ENCODE data around the gene LRP3. TPM values are rescaled to one million over a fixed set of nuclear protein-coding genes. Genes with fewer than 3 reads are reported as not detected.

The LRP3 gene
- polyA plus RNA-seq, 2 donors: 4.1 to 5.7 TPM

- H3K36me3 ChIP-seq (ENCODE audit: control insufficient read depth in 2 of 2, insufficient read depth in 2 of 2, low read length in 1 of 2): no peaks in the 10 kb centered on the region
- 89 to 97% methylated on average over 9 of the region's 9 CpGs for WGBS, 2 donors
- H3K4me1 ChIP-seq (ENCODE audit: control insufficient read depth in 2 of 2, insufficient read depth in 2 of 2, low read length in 1 of 2): no peaks in the 10 kb centered on the region
- no peak overlapping the region for H3K4me3 ChIP-seq (ENCODE audit: low read depth in 1 of 2, low read length in 2 of 2)
- H3K9me3 ChIP-seq (ENCODE audit: control insufficient read depth in 2 of 2, insufficient read depth in 1 of 2, low read depth in 1 of 2, low read length in 1 of 2): peaks cover 0 to 2% of the 10 kb centered on the region in 2 donors
- no peaks in the 10 kb centered on the region for H3K27me3 ChIP-seq (ENCODE audit: control insufficient read depth in 1 of 2, insufficient read depth in 2 of 2, low read length in 2 of 2)
- H3K27ac ChIP-seq (ENCODE audit: low read depth in 2 of 2, low read length in 1 of 2): no peak overlapping the region
Observed at GRCh38 chr19:33233056-33233873, 39.1 kb downstream of the LRP3 start.

GRCh38 chr19:33234092-33234491 lies 40.0 kb downstream of the LRP3 start:
- no peaks in the 10 kb centered on the region for H3K27me3 ChIP-seq (ENCODE audit: control insufficient read depth in 1 of 2, insufficient read depth in 2 of 2, low read length in 2 of 2)
- 66 to 78% methylated on average over 8 of the region's 8 CpGs for WGBS, 2 donors
- no peaks in the 10 kb centered on the region for H3K36me3 ChIP-seq (ENCODE audit: control insufficient read depth in 2 of 2, insufficient read depth in 2 of 2, low read length in 1 of 2)
- H3K4me1 ChIP-seq (ENCODE audit: control insufficient read depth in 2 of 2, insufficient read depth in 2 of 2, low read length in 1 of 2): no peaks in the 10 kb centered on the region
- no peak overlapping the region for H3K4me3 ChIP-seq (ENCODE audit: low read depth in 1 of 2, low read length in 2 of 2)
- H3K9me3 ChIP-seq (ENCODE audit: control insufficient read depth in 2 of 2, insufficient read depth in 1 of 2, low read depth in 1 of 2, low read length in 1 of 2): peaks cover 0 to under 1% of the 10 kb centered on the region in 2 donors
- H3K27ac ChIP-seq (ENCODE audit: low read depth in 2 of 2, low read length in 1 of 2): no peak overlapping the region

GRCh38 chr19:33234736-33235135 lies 40.6 kb downstream of the LRP3 start:
- Histone ChIP-seq H3K9me3 (ENCODE audit: control insufficient read depth in 2 of 2, insufficient read depth in 1 of 2, low read depth in 1 of 2, low read length in 1 of 2) (no peaks in the 10 kb centered on the region), H3K36me3 (ENCODE audit: control insufficient read depth in 2 of 2, insufficient read depth in 2 of 2, low read length in 1 of 2) (no peaks in the 10 kb centered on the region), H3K27me3 (ENCODE audit: control insufficient read depth in 1 of 2, insufficient read depth in 2 of 2, low read length in 2 of 2) (no peaks in the 10 kb centered on the region), H3K4me3 (ENCODE audit: low read depth in 1 of 2, low read length in 2 of 2) (no peak overlapping the region), H3K27ac (ENCODE audit: low read depth in 2 of 2, low read length in 1 of 2) (no peak overlapping the region), H3K4me1 (ENCODE audit: control insufficient read depth in 2 of 2, insufficient read depth in 2 of 2, low read length in 1 of 2) (no peaks in the 10 kb centered on the region)
- 60 to 66% methylated on average over 9 of the region's 9 CpGs for WGBS, 2 donors

- Histone ChIP-seq H3K27ac (ENCODE audit: low read depth in 2 of 2, low read length in 1 of 2) (no peak overlapping the region), H3K36me3 (ENCODE audit: control insufficient read depth in 2 of 2, insufficient read depth in 2 of 2, low read length in 1 of 2) (no peaks in the 10 kb centered on the region), H3K4me1 (ENCODE audit: control insufficient read depth in 2 of 2, insufficient read depth in 2 of 2, low read length in 1 of 2) (no peaks in the 10 kb centered on the region), H3K4me3 (ENCODE audit: low read depth in 1 of 2, low read length in 2 of 2) (no peak overlapping the region), H3K27me3 (ENCODE audit: control insufficient read depth in 1 of 2, insufficient read depth in 2 of 2, low read length in 2 of 2) (no peaks in the 10 kb centered on the region), H3K9me3 (ENCODE audit: control insufficient read depth in 2 of 2, insufficient read depth in 1 of 2, low read depth in 1 of 2, low read length in 1 of 2) (no peaks in the 10 kb centered on the region)
- 53 to 55% methylated on average over 28 to 30 of the region's 30 CpGs for WGBS, 2 donors
Observed at GRCh38 chr19:33235269-33235995, 41.3 kb downstream of the LRP3 start.

- 82 to 88% methylated on average over 20 of the region's 20 CpGs for WGBS, 2 donors
- Histone ChIP-seq H3K4me1 (ENCODE audit: control insufficient read depth in 2 of 2, insufficient read depth in 2 of 2, low read length in 1 of 2) (peaks cover 0 to under 1% of the 10 kb centered on the region in 2 donors), H3K27me3 (ENCODE audit: control insufficient read depth in 1 of 2, insufficient read depth in 2 of 2, low read length in 2 of 2) (no peaks in the 10 kb centered on the region), H3K4me3 (ENCODE audit: low read depth in 1 of 2, low read length in 2 of 2) (no peak overlapping the region), H3K27ac (ENCODE audit: low read depth in 2 of 2, low read length in 1 of 2) (no peak overlapping the region), H3K36me3 (ENCODE audit: control insufficient read depth in 2 of 2, insufficient read depth in 2 of 2, low read length in 1 of 2) (no peaks in the 10 kb centered on the region), H3K9me3 (ENCODE audit: control insufficient read depth in 2 of 2, insufficient read depth in 1 of 2, low read depth in 1 of 2, low read length in 1 of 2) (no peaks in the 10 kb centered on the region)
Observed at GRCh38 chr19:33235996-33236350, 41.8 kb downstream of the LRP3 start.

GRCh38 chr19:33236696-33237390 lies 42.7 kb downstream of the LRP3 start:
- peaks cover 0 to 6% of the 10 kb centered on the region in 2 donors for H3K4me1 ChIP-seq (ENCODE audit: control insufficient read depth in 2 of 2, insufficient read depth in 2 of 2, low read length in 1 of 2)
- H3K27me3 ChIP-seq (ENCODE audit: control insufficient read depth in 1 of 2, insufficient read depth in 2 of 2, low read length in 2 of 2): no peaks in the 10 kb centered on the region
- WGBS, 2 donors: 71 to 81% methylated on average over 15 to 16 of the region's 16 CpGs
- no peak overlapping the region for H3K27ac ChIP-seq (ENCODE audit: low read depth in 2 of 2, low read length in 1 of 2)
- no peaks in the 10 kb centered on the region for H3K36me3 ChIP-seq (ENCODE audit: control insufficient read depth in 2 of 2, insufficient read depth in 2 of 2, low read length in 1 of 2)
- no peak overlapping the region for H3K4me3 ChIP-seq (ENCODE audit: low read depth in 1 of 2, low read length in 2 of 2)
- no peaks in the 10 kb centered on the region for H3K9me3 ChIP-seq (ENCODE audit: control insufficient read depth in 2 of 2, insufficient read depth in 1 of 2, low read depth in 1 of 2, low read length in 1 of 2)

GRCh38 chr19:33238481-33239149 lies 44.5 kb downstream of the LRP3 start:
- Histone ChIP-seq H3K36me3 (ENCODE audit: control insufficient read depth in 2 of 2, insufficient read depth in 2 of 2, low read length in 1 of 2) (no peaks in the 10 kb centered on the region), H3K27ac (ENCODE audit: low read depth in 2 of 2, low read length in 1 of 2) (no peak overlapping the region), H3K9me3 (ENCODE audit: control insufficient read depth in 2 of 2, insufficient read depth in 1 of 2, low read depth in 1 of 2, low read length in 1 of 2) (no peaks in the 10 kb centered on the region), H3K27me3 (ENCODE audit: control insufficient read depth in 1 of 2, insufficient read depth in 2 of 2, low read length in 2 of 2) (no peaks in the 10 kb centered on the region), H3K4me3 (ENCODE audit: low read depth in 1 of 2, low read length in 2 of 2) (no peak overlapping the region), H3K4me1 (ENCODE audit: control insufficient read depth in 2 of 2, insufficient read depth in 2 of 2, low read length in 1 of 2) (peaks cover 0 to 6% of the 10 kb centered on the region in 2 donors)
- 85 to 92% methylated on average over 10 of the region's 10 CpGs for WGBS, 2 donors

- Histone ChIP-seq H3K36me3 (ENCODE audit: control insufficient read depth in 2 of 2, insufficient read depth in 2 of 2, low read length in 1 of 2) (no peaks in the 10 kb centered on the region), H3K27ac (ENCODE audit: low read depth in 2 of 2, low read length in 1 of 2) (no peak overlapping the region), H3K4me1 (ENCODE audit: control insufficient read depth in 2 of 2, insufficient read depth in 2 of 2, low read length in 1 of 2) (peaks cover 0 to 6% of the 10 kb centered on the region in 2 donors), H3K9me3 (ENCODE audit: control insufficient read depth in 2 of 2, insufficient read depth in 1 of 2, low read depth in 1 of 2, low read length in 1 of 2) (no peaks in the 10 kb centered on the region), H3K27me3 (ENCODE audit: control insufficient read depth in 1 of 2, insufficient read depth in 2 of 2, low read length in 2 of 2) (no peaks in the 10 kb centered on the region), H3K4me3 (ENCODE audit: low read depth in 1 of 2, low read length in 2 of 2) (no peak overlapping the region)
- 82 to 85% methylated on average over 10 of the region's 10 CpGs for WGBS, 2 donors
Observed at GRCh38 chr19:33239223-33239975, 45.3 kb downstream of the LRP3 start.
